Activated CD4-positive, alpha-beta T cell treated with anti-CD3 and anti-CD28 coated beads for 4 hours (primary cell): Measurements from ENCODE around the gene PPP6R2.

ENCODE experiments used
- DNase-seq, 2 donors: peaks; one replicate each; pipeline ENCODE4 v3.0.0-alpha.2; 2020

PPP6R2 gene

DNA sequence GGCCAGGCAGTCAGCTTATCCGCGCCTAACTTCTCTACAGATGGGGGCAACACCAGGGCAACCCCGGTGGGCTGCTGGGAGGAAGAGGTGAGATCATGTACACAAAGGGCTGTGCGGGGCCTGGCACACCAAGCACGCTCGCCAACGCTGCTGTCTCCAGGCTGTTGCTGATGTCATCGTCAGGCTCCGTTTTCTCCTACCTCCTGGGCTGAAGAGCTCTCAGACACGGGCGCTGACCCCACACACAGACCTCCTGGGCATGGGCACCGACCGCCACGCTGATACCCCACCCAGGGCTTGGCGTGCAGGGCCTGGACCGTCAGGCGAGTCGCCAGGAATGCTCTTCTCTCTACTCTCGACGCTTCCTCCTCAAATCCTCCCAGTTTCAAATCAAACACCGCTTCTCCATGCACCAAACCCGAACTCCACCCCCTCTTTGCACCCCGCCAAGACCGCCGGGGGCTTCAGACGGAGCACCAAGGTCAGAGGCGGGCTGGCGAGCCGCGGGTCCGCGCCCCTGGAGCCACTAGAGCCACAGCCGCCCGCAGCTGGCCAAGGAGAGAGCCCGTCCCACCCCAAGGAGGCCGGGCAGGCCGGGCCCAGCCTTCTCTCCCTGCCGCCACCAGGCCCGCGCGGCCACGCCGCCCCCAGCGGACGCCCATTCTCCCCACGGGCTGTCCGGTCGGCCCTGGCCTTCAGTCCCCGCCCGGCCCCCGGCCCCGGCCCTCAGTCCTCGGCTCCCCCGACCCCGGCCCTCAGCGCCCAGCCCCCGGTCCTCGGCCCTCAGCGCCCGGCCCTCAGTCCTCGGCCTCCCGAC, 130.9 kb downstream of the PPP6R2 start:
- DNase-seq, result no peak

DNA sequence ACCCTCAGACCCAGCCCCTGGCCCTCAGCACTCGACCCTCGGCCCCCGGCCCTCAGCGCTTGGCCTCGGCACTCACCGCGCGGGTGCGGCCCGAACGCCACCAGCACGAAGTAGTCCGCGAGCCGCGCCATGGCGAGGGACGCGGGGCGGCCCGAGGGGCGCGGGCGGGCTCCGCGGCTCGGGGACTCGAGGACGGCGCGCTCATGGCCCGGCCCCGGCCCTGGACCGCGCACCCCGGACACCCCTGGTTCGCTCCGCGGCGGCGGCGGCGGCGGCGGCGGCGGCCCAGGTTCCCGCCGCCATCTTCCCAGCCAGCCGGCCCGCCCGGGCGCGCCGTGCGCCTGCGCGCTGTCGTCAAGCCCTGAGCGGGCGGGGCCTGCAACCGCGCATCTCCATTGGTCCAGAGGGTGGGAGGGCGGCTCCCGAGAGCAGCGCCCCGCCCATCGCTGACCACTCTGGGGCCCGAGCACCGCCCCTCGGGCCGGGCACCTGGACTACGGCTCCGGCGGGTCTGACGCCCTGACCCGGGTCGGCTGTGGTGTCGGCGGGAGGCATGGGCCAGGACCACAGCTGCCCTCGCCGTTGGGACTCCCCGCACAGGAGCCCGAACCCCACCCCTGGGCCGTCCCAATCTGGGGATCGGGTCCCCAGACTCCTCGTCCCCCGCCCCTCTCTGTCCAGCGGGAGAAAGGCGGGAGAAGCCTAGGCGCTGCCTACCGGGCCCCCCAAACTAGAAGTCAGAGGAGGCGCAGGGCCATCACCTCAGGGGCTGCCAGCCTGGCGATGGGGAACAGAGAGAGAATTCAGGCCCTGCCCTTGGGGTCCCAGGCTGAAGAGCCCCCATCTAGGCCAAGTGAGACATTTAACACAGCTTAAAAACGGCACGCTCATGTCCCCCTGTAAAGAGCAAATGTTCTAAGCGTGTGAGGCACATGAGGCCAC, 131.9 kb downstream of the PPP6R2 start, which contains the start of gene SBF1:
Gene SBF1 (minus strand): TSS at position 326 of the 942 bp plus-strand sequence. CDS start 195 bp downstream, at position 131.
- DNase-seq, result peak; percentile 84 to 87

DNA sequence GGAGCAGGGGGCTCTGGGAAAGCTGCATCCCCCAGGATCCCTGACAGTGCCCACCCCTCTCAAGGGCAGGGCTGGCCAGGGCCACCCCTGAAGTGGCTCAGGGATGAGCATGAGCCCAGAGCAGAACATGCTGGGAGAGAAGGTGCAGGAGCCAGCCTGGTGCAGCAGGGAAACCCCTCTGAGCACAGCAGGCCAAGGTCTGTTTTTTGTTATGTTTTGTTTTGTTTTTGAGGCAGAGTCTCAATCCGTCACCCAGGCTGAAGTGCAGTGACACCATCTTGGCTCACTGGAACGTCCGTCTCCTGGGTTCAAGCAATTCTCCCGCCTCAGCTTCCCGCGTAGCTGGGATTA, 132.5 kb downstream of the PPP6R2 start:
- DNase-seq, result no peak

DNA sequence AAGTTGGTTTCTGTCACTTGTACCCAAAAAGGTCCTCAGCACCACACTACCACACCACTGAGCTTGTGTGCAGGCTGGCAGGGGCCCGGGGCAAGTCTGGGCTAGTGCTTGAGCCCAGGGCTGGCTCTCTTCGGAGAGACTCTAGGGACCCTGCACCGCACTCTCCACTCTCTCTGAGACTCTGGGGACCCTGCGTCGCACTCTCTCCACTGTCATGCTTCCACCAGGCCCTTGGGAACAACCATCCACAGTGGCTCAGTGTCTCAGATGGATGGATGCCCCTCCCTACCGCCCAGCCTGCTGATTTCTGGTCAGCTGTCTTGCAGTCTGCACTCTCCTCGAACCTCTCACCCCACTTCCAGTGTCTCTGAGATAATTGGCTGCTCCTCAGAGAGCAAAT, 133.7 kb downstream of the PPP6R2 start:
- no peak for DNase-seq

DNA sequence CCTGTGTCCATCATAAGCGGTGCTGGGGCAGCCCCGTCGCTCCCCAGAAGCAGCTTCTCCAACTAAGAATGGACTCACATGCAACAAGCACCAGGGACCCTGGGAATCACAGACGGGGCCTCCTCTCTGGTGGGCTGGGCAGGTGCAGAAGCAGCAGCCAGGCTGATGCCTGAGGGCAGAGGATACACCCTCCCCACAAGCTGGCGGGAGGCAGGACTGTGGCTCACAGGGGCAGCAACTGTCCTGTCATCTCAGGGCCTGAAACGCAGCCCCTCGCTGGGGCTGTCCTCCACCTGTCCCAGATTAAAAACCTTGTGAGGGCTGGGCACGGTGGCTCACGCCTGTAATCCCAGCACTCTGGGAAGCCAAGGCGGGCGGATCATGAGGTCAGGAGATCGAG, 134.8 kb downstream of the PPP6R2 start:
- no peak for DNase-seq

DNA sequence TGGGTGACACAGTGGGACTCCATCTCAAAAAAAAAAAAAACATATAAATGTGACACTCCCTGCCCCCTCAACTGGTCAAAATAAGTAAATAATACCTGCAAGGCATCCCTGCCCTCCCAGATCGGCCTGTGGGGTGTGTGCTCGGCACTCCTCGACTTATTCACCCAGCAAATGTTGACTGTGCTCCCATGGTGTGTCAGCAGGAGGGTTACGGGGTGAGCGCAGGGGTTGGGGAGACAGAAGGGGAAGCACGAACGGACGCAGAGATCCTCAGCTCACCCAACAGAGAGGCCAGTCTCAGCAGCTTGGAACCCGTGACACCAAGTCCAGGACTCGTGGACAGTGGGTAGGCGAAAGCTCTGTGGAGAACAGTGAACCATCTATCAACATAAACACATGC, 136.6 kb downstream of the PPP6R2 start:
- no peak for DNase-seq

DNA sequence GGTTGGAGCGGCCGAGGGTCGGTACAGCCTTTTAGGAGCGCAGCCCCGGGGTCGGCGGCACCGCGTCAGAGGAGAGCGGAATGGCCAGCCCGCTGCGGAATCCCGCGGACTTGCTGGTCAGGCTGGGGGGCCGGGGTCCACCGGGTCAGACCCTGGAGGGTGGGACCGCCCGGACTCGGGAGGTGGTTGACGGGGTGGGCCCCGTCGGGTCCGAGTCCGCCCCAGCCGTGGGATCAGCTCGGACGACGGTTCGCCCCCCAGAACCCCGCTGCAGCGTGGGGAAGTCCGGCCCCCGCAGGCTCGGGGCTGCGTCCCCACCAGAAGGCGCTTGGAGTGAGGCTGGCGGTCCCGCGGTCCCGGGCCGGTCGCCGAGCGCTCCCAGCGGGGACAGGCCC, 137.9 kb downstream of the PPP6R2 start:
- DNase-seq, result no peak

DNA sequence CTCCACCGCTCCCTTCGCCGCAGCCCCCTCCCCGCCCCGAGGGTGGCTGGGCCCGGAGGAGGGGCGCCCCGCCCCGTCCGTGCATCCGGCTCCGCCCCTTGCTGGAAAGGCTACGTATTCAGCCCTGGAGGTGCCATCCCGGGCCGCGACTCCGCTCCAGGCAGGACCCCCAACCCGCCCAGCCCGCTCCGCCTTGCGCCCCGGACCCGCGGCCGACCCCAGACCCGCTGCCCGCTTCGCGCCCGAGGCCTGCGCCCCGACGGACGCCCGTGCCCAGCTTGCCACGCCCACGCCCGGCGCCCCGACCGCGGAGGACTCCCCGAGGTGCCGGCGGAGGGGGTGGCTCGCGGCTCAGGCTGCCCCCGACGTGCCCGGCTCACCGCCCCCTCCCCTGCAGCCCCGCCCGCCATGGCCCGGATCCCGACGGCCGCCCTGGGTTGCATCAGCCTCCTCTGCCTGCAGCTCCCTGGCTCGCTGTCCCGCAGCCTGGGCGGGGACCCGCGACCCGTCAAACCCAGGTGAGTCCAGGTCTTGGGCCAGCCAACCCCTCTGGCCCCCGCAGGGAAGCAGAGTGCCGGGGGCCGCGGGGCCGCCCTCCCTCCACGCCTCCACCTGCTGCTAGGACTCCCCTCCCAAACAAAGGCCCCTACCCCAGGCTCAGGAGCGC, 138.4 kb downstream of the PPP6R2 start, which contains the start of gene ADM2:
Gene ADM2 (plus strand): TSS at position 104 of the 667 bp plus-strand sequence. CDS start 305 bp downstream, at position 409.
- DNase-seq, result peak; percentile 64 to 65

DNA sequence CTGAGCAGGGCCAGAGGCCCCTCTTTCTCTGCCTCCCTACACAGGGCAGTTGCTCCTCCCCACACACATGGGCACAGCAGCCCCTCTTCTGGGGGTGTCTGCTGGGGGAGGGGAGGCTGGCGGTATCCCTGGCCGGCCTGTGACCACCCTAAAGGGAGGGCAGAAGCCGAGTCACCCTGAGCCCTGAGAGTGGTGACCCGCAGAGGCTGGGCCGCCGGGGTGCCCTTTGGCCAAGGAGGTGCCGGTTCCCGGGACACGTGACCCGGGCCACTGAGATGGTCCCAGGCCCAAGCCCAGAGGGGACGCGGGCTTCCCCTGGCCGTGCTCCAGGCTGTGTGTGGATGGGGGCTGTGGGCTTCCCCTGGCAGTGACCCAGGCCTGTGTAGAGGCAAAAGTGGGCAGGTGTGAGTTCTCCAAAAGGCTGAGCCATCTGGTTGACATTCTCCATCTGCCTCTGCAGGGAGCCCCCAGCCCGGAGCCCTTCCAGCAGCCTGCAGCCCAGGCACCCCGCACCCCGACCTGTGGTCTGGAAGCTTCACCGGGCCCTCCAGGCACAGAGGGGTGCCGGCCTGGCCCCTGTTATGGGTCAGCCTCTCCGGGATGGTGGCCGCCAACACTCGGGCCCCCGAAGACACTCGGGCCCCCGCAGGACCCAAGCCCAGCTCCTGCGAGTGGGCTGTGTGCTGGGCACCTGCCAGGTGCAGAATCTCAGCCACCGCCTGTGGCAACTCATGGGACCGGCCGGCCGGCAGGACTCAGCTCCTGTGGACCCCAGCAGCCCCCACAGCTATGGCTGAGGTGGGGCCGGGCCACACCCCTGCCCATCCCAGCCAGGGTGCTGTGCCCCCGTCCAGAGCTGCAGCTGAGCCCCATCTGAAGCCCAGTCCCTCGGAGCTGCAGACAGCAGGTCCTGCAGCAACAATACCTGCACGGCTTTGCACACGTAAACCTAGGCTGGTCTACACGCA, 139.3 kb downstream of the PPP6R2 start:
- no peak for DNase-seq

DNA sequence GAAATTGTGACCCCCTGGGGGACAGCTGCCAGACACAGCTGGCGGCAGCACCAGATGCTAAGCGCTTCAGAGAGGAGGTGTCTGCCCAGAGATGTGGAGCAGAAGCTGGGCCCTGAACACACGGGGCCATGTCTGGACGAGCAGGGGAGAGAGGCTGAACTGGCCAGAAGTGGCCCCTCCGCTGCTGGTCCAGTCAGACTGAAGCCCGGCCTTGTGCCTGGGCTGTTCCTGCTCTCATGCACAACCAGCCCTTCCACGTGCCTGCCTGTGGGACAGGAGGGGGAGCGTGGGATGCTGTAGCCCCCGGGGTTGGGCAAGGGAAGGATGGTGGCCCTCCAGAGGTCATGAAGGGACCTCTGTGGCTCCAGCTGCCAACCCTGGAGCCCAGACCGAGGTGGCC, 140.0 kb downstream of the PPP6R2 start:
- no peak for DNase-seq

DNA sequence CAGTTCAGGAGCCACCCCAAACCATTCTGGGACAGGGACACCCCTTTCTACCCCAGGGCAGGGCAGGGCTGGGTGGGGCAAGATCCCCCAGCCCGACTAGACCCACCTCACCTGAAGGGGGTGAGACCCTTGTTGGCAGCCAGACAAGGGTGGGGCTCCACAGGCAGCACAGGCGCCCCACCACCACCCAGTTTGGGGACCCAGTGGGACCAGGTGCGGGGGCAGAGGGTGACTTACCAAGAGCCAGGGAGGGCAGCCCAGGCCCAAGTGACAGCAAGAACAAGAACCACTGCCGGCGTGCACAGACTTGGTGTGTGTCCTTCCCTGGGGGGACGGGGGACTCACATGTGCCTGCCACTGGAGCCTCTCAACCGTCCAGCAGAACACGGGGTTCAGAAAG, 140.4 kb downstream of the PPP6R2 start:
- DNase-seq, result no peak

DNA sequence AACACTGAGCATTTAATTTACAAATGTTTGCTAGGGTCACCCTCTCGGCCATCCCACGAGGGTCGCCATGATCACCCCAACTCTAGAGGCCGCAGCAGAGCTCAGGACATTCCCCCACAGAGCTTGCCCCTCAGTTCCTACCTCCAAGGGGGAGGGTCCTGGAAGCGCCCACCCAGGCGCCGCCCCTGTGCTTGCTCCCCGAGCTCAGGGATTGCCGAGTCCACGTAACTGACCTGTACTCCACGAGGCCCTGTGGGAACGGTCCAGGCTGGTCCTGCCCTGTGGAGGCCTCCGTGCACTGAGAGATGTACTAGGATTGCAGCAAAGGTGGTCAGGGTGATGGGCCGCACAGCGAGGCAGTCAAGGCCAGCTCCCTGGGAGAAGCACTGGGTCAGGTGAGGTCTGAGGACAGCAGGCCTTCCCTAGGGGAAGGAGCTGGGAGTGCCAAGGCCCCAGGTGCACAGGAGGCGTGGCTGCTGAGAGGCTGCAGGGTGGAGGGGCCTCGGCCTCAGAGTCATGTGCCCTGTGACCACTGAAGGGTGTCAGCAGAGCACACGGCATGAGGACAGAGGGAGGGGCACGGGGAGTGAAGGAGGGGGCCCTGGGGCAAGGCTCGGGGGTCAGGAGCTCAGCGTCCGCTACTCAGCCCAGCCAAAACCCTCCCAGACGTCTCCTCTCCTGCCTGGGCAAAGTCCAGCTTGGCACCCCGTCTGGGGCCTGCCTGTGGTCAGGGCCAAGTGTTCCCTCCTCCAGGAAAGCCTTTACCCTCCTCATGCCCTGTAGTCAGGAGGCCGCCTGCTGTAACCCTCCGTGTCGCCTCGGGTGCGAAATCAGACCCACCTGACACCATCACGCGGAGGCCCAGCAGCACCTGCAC, 141.1 kb downstream of the PPP6R2 start:
- no peak for DNase-seq

DNA sequence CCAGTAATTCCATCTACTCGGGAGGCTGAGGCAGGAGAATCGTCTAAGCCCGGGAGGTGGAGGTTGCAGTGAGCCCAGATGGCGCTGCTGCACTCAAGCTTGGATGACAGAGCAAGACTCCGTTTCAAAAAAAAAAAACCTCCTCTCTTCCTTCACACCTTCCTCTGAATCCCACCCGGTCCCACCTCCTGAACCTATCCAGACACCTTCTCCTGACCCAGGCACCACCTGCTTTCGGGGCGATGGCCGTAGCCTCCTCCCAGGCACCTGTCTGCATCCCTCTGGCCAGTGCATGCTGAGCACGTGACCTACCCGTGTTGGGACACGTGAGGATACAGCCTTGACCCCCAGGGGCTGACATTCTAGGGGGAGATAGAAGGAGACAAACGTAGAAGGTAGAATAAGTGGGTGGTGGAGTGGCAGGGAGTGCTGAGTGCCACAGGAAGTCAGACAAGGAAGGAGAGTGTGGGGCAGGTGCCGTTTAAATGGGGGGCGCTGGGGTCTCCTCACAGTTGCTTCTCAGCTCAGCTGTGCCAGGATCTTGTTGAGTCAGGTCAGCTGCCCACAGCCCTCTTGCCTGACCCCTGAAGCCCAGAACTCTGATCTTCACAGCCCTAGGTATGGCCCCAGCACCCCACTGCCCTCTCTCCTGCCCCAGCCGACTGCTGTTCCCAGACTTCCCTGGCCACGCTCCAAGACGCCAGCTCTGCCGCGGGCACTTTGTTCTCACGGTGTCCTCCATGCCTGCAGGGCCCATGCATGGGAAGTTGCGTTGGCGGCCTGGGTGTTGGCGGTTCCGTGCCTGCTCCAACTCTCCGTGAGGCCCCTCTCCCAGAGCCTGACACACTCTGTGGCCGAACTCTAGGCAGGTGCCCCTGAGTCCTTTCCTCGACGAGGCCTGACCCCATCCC, 142.3 kb downstream of the PPP6R2 start:
- no peak for DNase-seq

DNA sequence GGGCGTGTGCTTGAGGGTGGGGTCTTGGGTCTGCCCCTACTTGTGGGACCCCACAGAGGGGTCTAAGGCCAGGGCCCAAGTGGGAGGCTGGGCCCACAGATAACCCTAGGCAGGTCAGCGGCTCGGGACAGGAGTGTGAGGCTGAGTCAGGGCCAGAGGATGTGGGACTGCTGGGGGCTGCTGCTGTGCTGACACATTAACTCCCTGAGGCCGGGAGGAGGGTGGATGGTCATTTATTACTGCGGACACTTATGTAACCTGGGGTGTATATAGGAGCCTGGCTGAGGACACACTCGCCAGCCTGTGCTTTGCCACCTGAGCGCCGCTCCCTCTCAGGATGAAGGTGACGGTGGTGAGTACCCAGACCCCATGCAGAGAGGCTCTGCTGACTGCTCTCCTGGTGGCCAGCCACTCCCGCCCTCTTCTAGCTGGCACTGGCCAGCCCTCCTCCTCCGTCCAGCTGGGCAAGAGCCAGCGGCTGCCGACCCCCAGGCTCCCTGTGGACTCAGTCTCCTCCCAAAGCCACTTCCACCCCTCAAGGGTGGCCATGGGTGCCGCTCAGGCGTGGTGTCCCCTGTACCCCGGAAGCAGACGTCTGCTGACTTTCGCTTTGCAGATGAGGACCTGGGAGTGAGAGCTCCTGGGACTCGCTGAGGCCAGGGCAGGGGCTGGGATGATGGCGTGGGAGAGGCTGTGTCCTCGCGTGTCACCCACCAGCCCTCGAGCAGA, 143.6 kb downstream of the PPP6R2 start, which contains the start of gene MIOX:
Gene MIOX (plus strand): TSS at position 299 of the 729 bp plus-strand sequence. CDS start 39 bp downstream, at position 338.
- DNase-seq, result no peak

DNA sequence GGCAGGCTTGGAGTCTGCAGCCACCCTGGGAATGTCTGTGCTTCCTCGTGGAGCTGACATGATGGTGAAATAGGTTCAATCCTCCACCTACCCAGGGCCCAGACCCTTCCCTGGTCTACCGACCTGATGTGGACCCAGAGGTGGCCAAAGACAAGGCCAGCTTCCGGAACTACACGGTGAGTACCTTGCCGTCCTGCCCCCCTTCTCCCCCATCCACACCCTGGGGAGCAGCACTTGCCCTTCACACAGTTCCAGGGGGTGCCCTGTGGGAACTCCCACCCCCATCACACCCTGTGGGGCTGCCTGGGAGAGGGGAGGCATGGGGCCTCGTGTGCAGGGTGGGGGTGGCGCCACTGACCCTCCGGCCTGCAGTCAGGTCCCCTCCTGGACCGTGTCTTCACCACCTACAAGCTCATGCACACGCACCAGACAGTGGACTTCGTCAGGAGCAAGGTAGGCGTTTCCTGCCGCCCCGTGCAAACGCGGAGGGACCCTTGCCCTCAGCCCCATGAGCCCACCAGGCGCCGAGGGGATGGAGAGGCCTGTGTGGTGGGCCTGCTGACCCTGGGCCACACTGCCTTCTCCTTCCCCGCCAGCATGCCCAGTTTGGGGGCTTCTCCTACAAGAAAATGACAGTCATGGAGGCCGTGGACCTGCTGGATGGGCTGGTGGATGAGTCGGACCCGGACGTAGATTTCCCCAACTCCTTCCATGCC, 144.3 kb downstream of the PPP6R2 start:
- DNase-seq, result no peak

DNA sequence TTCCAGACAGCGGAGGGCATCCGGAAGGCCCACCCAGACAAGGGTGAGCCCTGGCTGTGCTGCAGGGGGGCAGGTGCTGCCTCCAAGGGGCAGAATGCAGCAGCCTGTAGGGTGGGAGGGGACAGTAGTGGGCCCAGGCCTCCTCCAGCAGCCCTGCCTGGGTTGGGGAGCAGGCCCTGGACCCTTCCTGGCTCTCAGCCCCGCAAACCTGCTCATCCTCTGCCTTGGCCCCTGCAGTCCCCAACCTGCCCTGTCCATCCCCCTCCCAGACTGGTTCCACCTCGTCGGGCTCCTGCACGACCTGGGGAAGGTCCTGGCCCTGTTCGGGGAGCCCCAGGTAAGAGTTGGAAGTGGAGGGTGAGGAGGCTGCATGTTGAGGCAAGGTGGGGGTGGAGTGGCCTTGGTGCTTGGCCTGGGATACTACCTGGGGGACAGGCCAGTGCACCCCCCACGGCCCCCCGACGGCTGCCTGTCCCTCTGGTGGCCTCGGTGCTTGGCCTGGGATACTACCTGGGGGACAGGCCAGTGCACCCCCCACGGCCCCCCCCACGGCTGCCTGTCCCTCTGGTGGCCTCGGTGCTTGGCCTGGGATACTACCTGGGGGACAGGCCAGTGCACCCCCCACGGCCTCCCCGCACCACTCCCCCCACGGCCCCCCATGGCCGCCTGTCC, 145.0 kb downstream of the PPP6R2 start:
- no peak for DNase-seq

DNA sequence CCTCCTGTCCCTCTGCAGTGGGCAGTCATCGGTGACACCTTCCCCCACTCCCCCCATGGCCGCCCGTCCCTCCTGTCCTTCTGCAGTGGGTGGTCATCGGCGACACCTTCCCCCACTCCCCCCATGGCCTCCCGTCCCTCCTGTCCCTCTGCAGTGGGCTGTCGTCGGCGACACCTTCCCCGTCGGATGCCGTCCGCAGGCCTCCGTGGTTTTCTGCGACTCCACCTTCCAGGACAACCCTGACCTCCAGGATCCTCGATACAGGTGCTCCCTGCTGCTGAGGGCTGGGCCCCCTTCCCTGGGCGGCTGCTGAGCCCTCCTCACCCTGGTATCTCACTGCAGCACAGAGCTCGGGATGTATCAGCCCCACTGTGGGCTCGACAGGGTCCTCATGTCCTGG, 145.8 kb downstream of the PPP6R2 start:
- DNase-seq, result no peak
